Astrocyte (in vitro differentiated cells and primary cell): ENCODE data around the gene OR5AR1.

Experiments
- CTCF ChIP-seq: IDR thresholded peaks from 2 replicates; pipeline ENCODE4 v1.5.1; 2011; ENCODE audit warnings: low read depth, mild to moderate bottlenecking, inconsistent platforms, low read length, moderate library complexity; ENCODE audit not compliant: insufficient read depth
- EZH2 ChIP-seq: IDR thresholded peaks from 2 replicates; pipeline ENCODE4 v1.6.1; 2012; ENCODE audit warnings: mild to moderate bottlenecking, low read length, inconsistent platforms; ENCODE audit not compliant: insufficient read depth

- TF ChIP-seq CTCF, result no peak
- no peak for TF ChIP-seq EZH2
These were observed 26.6 kb upstream of the OR5AR1 start for GRCh38 chr11:56636861-56637260.
